ENCODE measurements around the gene CHAF1A.

The CHAF1A gene

GRCh38 chr19:4376671-4376990, 25.8 kb upstream of the CHAF1A start:
- H3K4me3 ChIP-seq (ENCODE audit: low read length), result no peak overlapping the region
- DNase-seq (ENCODE audit: low read depth), result no peak
- no peak for TF ChIP-seq CTCF (conservative IDR thresholded peaks at IDR 0.05; ENCODE audit: low read depth, low read length)

- no peak for DNase-seq (ENCODE audit: low read depth)
- no peak overlapping the region for H3K4me3 ChIP-seq (ENCODE audit: low read length)
- no peak for TF ChIP-seq CTCF (conservative IDR thresholded peaks at IDR 0.05; ENCODE audit: low read depth, low read length)
These were observed 25.3 kb upstream of the CHAF1A start for GRCh38 chr19:4376991-4377781.

- TF ChIP-seq CTCF (conservative IDR thresholded peaks at IDR 0.05; ENCODE audit: low read depth, low read length), result no peak
- DNase-seq (ENCODE audit: low read depth), result no peak
- H3K4me3 ChIP-seq (ENCODE audit: low read length), result no peak overlapping the region
These were observed 23.6 kb upstream of the CHAF1A start for GRCh38 chr19:4378886-4379285.

GRCh38 chr19:4379383-4380253, 22.8 kb upstream of the CHAF1A start:
- DNase-seq (ENCODE audit: low read depth), result no peak
- TF ChIP-seq CTCF (conservative IDR thresholded peaks at IDR 0.05; ENCODE audit: low read depth, low read length), result no peak
- no peak overlapping the region for H3K4me3 ChIP-seq (ENCODE audit: low read length)

GRCh38 chr19:4380254-4380727, 22.1 kb upstream of the CHAF1A start:
- no peak for DNase-seq (ENCODE audit: low read depth)
- no peak overlapping the region for H3K4me3 ChIP-seq (ENCODE audit: low read length)
- no peak for TF ChIP-seq CTCF (conservative IDR thresholded peaks at IDR 0.05; ENCODE audit: low read depth, low read length)

- no peak for DNase-seq (ENCODE audit: low read depth)
- no peak for TF ChIP-seq CTCF (conservative IDR thresholded peaks at IDR 0.05; ENCODE audit: low read depth, low read length)
- no peak overlapping the region for H3K4me3 ChIP-seq (ENCODE audit: low read length)
These were observed 17.0 kb upstream of the CHAF1A start for GRCh38 chr19:4385291-4386040.

Data from retinal pigment epithelial cell (primary cell).